ENCODE measurements around the gene PAX3.

PAX3 gene

DNA sequence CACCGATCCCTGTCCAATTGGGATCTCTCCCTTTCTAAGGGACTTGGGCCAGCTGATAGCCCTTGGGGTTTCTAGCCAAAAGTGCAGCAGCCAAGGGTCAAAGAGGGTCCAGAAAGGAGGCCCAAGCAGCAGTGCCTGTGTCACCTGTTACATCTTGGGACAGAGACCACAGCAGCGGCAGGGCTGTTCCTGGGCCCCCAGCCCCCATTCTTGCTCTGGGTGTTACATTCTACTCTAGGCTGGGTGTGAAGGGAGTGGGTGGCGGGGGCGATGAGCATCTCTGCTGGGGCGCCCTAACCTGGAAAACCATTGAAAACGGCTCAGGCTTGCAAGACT is 1.2 kb downstream of the PAX3 start:
- TF ChIP-seq, protein P1, sequence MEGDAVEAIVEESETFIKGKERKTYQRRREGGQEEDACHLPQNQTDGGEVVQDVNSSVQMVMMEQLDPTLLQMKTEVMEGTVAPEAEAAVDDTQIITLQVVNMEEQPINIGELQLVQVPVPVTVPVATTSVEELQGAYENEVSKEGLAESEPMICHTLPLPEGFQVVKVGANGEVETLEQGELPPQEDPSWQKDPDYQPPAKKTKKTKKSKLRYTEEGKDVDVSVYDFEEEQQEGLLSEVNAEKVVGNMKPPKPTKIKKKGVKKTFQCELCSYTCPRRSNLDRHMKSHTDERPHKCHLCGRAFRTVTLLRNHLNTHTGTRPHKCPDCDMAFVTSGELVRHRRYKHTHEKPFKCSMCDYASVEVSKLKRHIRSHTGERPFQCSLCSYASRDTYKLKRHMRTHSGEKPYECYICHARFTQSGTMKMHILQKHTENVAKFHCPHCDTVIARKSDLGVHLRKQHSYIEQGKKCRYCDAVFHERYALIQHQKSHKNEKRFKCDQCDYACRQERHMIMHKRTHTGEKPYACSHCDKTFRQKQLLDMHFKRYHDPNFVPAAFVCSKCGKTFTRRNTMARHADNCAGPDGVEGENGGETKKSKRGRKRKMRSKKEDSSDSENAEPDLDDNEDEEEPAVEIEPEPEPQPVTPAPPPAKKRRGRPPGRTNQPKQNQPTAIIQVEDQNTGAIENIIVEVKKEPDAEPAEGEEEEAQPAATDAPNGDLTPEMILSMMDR (IDR thresholded peaks at IDR 0.05; ENCODE audit: low read depth, low read length): no peak
- peak overlapping the region; percentile 74 for H3K4me3 ChIP-seq (ENCODE audit: low read depth, low read length)
- no peak for DNase-seq (ENCODE audit: low read depth, low spot score)
- in situ Hi-C loops (cut with HindIII; ENCODE audit: low sequenced_read_pairs): no loop called here

DNA sequence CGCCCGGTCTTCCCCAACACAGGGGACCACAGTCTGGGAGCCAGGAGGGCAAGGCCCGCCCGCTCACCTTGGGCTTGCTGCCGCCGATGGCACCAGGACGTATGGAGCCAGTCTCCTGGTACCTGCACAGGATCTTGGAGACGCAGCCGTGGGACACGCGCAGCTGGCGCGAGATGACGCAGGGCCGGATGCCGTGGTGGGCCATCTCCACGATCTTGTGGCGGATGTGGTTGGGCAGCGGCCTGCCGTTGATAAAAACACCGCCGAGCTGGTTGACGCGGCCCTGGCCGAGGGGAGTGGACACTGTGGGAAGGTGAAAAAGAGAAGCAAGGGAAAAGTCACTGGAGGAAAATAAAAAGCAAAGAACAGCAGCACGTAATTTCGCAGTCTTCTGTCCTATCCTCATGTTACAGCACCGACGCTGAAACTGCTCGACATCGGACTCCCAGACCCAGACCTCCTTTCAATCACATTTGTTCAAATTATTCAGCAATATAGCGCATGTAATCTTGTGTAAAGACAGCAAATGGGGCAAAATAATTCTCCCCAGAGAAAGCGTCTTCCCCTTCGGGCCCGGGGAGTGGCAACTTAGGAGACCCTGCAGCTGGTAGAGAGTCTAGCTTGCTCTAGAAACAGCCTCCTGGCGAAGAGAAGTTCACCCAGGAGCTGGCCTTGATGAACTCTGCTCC is 1.7 kb downstream of the PAX3 start:
- peak; percentile 83 for DNase-seq (ENCODE audit: low read depth, low spot score)
- in situ Hi-C loops (cut with HindIII; ENCODE audit: low sequenced_read_pairs): no loop called here
- peak overlapping the region; percentile 74 for H3K4me3 ChIP-seq (ENCODE audit: low read depth, low read length)
- TF ChIP-seq, protein P1 (IDR thresholded peaks at IDR 0.05; ENCODE audit: low read depth, low read length): no peak

DNA sequence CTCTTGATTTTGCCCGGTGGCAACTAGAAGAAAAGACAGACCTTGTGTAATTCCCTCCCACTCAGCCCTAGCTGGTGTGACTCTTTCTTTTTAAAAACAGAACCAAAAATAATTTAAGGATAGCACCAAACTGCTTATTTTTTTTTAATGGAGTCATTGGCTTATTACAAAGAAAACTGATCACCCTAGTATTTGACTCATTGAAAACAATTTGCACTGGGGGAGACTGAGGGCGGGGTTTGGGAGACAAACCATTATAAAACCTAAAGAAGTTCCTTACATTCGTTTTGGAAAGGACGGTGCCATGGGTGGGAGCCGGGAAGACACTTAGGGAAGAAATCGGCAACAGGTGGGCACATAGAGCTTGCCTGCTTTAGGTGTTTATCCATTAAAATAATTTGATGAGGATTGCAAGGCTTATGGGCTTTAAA is 2.5 kb downstream of the PAX3 start:
- H3K4me3 ChIP-seq (ENCODE audit: low read depth, low read length): peak overlapping the region; percentile 74
- peak; percentile 55 for DNase-seq (ENCODE audit: low read depth, low spot score)
- TF ChIP-seq, protein P1 (IDR thresholded peaks at IDR 0.05; ENCODE audit: low read depth, low read length): no peak
- in situ Hi-C loops (cut with HindIII; ENCODE audit: low sequenced_read_pairs): no loop called here

DNA sequence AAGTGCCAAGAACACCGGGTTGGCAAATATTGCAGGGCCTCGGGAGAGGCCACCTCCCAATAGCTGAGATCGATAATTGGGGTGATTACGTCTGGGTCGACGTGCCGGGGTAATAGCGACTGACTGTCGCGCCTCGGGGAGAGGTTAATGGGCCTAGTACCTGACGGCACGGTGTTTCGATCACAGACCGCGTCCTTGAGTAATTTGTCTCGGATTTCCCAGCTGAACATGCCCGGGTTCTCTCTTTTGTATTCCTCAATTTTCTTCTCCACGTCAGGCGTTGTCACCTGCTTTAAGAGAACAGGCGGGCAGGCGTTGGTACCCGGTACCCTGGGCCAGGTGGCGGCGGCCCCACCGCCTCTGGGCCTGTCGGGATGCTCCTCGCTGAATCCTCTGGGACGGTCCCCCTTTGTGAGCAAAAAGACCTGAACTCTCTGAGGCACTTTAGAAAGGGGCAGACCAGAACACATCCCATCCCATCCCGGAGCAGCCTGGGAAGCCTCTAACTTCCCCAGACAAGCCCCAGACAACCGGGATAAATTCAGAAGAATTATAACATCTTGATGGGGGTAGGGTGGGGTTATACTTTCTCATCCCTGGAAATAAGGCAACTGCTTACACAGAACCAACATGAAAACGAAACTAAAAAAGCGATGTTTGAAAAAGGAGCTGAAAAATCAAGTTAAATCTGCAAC is 3.3 kb downstream of the PAX3 start:
- in situ Hi-C loops (cut with HindIII; ENCODE audit: low sequenced_read_pairs): no loop called here
- DNase-seq (ENCODE audit: low read depth, low spot score): peak; percentile 63
- peak overlapping the region; percentile 74 for H3K4me3 ChIP-seq (ENCODE audit: low read depth, low read length)
- TF ChIP-seq, protein P1 (IDR thresholded peaks at IDR 0.05; ENCODE audit: low read depth, low read length): no peak

DNA sequence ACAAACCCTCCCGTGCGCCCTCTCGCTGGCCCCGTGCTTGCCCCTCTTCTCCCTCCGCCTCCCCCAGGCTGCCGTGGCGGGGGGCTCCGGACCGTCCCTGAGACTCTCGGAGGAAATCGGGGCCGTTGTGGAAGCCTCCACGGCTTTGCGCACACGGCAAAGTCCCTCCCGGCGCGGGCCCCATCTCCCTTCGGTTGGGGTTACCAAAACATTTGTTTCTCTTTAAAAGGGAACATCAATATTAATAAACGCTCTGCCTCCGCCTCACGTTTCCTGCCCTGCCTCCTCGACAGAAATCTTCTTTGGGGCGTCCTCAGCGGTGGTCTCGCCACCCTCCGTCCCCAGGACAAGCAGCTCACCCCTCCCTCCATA is 3.8 kb downstream of the PAX3 start:
- TF ChIP-seq, protein P1 (IDR thresholded peaks at IDR 0.05; ENCODE audit: low read depth, low read length): no peak
- DNase-seq (ENCODE audit: low read depth, low spot score): no peak
- in situ Hi-C loops (cut with HindIII; ENCODE audit: low sequenced_read_pairs): no loop called here
- H3K4me3 ChIP-seq (ENCODE audit: low read depth, low read length): peak overlapping the region; percentile 74

DNA sequence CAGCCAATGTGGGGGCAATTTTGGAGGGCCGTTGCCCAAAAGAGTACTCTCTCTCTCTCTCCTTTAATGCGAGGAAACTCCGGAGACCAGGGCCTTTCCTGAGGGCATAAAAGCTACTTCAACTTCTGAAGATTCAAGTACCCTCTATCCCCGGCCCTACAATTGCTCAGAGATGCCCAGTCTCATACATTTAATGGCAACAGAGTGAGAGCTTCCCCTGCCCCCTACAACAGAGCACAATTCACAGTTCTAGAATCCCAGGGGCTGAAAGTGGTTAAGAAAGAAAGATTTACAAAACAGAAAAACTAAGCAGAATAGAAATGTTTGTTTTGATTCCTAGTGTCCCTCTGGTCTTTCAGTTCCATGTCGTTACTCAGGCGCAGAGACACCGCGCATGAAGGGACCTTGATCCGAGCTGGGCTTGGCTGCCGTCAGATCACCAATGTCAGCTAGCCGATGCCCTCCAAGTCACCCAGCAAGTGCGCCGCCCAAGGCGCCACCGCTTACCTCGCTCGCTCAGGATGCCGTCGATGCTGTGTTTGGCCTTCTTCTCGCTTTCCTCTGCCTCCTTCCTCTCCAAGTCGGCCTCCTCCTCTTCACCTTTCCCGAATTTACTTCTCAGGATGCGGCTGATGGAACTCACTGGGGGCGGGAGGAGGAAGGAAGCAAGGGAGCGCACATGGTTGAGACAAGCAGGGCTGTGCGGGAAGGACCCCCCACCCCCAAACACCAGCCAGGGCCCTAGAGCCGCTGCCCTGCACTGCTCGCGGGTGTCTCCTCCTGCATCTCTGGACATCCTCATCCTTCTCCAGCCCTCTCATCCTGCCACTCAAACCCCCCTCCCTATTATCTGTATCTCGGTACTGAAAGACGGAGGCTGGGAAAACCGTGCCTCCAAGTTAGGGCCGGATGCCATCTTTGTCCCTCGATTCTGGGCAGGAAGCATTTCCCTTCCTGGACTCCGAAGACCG is 4.9 kb downstream of the PAX3 start:
- TF ChIP-seq, protein P1 (IDR thresholded peaks at IDR 0.05; ENCODE audit: low read depth, low read length): no peak
- H3K4me3 ChIP-seq (ENCODE audit: low read depth, low read length): peak overlapping the region; percentile 74
- in situ Hi-C loops (cut with HindIII; ENCODE audit: low sequenced_read_pairs): no loop called here
- no peak for DNase-seq (ENCODE audit: low read depth, low spot score)

Measured in astrocyte of the spinal cord (primary cell).